CD4-positive, alpha-beta T cell treated with Interleukin-1 beta for 1 hour (primary cell): ENCODE results near the gene ZNF662.
"Not testable (repeated sequence)": the region's sequence is repeated elsewhere in the genome, so short reads cannot be mapped to it uniquely, and the experiment has no call there.

Experiments used
- DNase-seq, 2 donors: peaks; one replicate each; pipeline ENCODE4 v3.0.0-alpha.2; 2020 to 2022

The ZNF662 gene

GRCh38 chr3:42906070-42906847 lies at the start of gene ZNF662:
Gene ZNF662 (plus strand): TSS chr3:42906142. CDS start chr3:42908115, 1,973 bp downstream.
- DNase-seq, result peak in 1 of 2 donors; percentile 3

DNA sequence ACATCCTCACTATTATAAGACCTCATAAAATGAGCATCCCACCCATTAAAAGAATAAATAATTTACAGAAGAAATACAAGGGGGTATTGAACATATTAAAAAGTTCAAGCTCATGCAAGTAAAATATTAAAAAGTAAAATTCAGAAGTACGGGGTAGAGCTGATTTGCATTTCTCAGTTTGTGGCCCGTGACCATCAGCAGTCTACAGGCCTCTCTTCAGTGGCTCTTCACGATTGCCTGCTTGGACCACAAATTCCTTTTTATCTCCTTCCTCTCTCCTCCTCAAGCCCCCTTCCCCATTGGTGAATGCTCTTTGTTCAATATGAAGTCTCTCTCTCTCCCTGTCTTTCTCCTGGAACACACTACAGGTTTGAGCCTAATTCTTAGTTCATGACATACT lies 49.4 kb upstream of the ZNF662 start:
- DNase-seq, result no peak

DNA sequence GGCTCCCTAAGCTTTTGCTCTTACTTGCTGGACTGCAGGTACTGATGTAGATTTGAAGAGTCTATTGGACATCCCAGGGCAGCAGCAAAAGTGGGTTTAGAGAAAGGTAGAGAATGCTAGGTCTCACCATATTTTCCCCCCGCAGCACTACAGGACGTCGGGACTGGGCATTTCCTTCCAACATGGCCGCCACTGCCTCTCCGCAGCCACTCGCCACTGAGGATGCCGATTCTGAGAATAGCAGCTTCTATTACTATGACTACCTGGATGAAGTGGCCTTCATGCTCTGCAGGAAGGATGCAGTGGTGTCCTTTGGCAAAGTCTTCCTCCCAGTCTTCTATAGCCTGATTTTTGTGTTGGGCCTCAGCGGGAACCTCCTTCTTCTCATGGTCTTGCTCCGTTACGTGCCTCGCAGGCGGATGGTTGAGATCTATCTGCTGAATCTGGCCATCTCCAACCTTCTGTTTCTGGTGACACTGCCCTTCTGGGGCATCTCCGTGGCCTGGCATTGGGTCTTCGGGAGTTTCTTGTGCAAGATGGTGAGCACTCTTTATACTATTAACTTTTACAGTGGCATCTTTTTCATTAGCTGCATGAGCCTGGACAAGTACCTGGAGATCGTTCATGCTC lies 41.5 kb upstream of the ZNF662 start:
- DNase-seq, result no peak

DNA sequence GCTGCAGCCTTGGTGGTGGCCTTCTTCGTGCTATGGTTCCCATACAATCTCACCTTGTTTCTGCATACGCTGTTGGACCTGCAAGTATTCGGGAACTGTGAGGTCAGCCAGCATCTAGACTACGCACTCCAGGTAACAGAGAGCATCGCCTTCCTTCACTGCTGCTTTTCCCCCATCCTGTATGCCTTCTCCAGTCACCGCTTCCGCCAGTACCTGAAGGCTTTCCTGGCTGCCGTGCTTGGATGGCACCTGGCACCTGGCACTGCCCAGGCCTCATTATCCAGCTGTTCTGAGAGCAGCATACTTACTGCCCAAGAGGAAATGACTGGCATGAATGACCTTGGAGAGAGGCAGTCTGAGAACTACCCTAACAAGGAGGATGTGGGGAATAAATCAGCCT lies 40.7 kb upstream of the ZNF662 start:
- DNase-seq, result no peak

GRCh38 chr3:42867138-42867537 lies 38.8 kb upstream of the ZNF662 start:
- DNase-seq, result no peak

- DNase-seq, result no peak
Measured at GRCh38 chr3:42868841-42869240, 37.1 kb upstream of the ZNF662 start.

DNA sequence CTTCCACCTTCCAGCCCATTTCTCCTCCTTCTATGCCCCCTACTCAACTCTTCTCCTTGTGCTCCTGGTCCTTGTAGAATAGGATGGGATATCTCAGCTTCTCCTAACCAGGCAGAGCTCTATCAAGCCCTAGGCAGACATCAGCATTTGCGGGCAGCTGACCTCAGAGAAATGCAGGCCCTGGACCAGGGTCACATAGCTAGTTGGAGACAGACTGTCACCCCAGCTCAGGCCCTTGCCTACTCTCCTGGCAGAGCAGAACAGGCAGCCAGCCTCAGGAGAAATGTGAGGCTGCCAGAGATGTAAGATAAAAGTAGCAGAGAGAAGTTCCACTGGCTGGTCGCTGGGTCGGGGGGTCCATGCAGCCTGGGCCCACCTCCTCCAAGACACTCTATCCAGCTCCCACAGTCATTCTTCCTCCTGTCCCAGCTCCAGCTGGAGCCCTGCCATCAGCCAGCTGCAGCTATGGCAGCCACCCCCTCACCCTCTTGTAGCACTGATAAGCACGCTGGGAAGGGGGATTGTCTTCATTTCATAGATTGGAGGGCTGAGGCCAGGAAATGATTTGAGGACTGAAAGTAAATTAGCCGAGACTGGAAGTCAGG lies 34.2 kb upstream of the ZNF662 start:
- DNase-seq, result no peak

GRCh38 chr3:42872718-42873117 lies 33.2 kb upstream of the ZNF662 start:
- DNase-seq, result no peak

- no peak for DNase-seq
Measured at GRCh38 chr3:42873221-42873982, 32.5 kb upstream of the ZNF662 start.

GRCh38 chr3:42874749-42875148 lies 31.2 kb upstream of the ZNF662 start:
- no peak for DNase-seq

DNA sequence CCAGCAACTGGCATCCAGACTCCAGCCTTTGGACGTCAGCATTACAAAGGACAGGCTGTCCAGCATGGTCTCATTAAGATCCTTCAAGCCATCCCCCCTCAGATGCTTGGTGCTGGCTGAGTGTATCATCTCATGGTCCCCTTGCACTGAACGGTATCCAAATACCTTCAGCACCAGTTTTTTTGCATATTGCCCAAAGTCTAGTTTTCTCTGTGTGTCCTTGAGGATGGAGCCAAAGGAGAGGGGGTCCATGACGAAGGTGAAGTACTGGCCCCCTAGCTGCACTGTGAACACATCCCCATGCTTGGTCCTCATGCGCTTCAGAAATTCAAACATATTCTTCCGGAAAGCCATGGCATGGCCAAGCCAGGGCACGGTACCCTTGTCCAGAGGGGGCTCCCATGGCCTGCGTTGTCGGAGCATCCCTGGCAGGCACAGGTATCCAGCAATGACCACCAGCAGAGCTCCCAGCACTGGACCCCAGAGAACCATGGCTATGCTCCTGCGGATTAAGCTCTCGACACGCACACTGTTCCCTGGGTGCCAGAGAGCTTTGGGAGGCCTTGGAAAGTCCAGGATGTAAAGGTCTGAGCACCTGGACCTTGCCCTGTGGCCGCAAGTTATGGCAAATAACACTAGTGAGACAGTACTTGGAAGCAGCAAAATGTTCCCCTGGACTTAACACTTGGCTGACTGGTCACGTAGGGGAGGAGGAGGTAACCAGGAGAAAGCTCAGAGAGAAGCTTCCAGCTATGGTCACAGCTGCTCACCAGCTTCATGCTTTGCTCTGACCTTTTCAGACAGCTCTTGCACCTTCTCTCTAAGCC lies 30.4 kb upstream of the ZNF662 start, which contains the start of gene CYP8B1:
TSS of gene CYP8B1 (minus strand) at position 555 of the 827 bp plus-strand sequence. CDS start at position 492, 63 bp downstream.
- no peak for DNase-seq

DNA sequence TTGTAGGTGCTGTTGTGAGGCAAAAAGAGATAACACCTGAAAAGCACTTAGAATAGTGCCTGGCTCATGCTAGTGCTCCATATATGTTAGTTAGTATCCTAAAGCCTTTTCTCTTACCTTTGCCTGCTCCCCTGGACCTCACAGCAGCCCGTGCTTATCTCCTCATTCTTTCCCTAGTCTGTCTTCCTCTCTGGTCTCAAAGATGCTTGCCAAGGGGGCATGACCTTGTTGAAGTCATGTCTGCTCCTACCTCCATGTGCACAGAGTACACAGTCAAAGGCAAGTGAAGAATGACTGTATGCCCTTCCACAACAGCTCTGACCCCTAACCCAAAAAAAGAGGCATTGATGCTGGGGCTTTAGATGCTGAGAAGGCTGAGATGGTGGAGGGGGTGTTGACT lies 29.5 kb upstream of the ZNF662 start:
- no peak for DNase-seq

DNA sequence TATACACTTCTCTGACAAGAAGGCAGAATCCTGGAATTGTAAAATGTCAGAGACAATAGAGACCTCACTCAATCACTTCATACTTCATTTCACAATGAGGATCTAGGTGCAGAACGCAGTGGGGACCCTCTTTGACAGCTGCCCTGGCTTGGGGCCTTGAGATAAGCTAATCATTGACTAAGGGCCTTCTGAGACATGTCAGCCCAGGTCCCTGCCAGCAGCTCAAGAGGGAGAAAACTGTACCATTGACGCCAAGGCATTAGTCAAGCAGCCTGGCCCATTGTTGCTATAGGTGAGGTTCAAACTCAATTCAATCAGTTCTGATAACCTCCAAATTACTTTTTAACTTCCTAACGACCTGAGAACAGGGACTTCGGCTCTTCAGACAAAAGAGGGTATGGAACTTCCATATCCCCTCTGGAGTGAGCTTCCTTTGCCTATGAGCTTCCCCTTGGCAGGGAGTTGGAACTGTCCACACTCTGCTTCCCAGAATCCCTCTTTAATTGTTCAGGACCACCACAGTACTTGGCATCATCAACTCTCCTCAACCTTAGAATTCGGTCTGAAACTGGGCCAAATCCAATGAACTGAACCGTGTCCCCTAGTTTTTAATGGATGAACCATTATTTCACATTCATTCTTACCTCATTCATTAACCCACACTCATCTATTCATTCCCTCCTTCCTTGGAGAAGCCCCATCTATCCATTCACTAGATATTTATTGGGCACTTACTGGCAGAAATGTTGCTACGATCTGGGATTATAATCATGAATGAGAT lies 28.8 kb upstream of the ZNF662 start:
- DNase-seq, result no peak

- no peak for DNase-seq
Measured at GRCh38 chr3:42877881-42878280, 28.1 kb upstream of the ZNF662 start.

DNA sequence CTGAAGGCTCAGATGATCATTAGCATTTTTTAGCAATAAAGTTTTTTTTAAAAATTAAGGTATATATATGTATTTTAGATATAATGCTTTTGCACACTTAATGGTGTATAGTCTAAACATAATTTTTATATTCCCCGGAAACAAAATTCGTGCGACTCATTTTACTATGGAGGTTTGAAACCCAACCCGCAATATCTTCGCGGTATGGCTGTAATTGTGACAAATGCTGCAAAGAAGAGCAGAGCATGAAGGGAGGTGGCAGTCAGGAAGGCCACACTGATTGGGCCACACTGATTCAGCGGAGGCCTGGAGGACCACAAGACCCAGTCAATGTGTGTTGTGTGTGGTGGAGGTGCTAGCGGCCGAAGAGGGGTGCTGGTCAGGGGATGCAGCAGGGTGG lies 25.8 kb upstream of the ZNF662 start:
- DNase-seq, result no peak

GRCh38 chr3:42880601-42881451 lies 25.1 kb upstream of the ZNF662 start:
- DNase-seq, result peak; percentile 90

GRCh38 chr3:42883251-42883930 lies 22.6 kb upstream of the ZNF662 start:
- not testable (repeated sequence) for DNase-seq

DNA sequence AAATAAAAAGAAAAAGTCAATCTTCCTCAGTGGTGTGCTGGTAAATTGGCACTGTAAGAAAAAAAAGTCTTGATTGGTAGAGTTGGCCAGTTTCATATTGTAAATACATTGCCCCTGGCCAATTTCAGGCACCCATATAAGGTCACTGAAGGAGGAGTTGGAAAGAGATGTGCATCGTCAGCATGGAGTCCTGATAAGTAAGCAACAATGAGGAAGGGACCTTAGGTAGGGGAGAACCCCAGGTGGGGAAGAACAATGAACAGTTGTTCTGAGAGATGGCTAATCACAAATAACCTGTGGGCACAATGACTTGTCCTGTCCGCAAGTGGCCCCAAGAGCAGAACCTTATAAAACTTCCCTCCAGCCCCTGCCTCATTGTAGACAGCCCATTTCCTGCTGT lies 21.6 kb upstream of the ZNF662 start:
- no peak for DNase-seq

GRCh38 chr3:42886294-42886822 lies 19.6 kb upstream of the ZNF662 start:
- no peak for DNase-seq

GRCh38 chr3:42887084-42887483 lies 18.9 kb upstream of the ZNF662 start:
- no peak for DNase-seq
